KG1 (cell line): ENCODE data around the gene CTSZ.
"Not testable (repeated sequence)": the region's sequence is repeated elsewhere in the genome, so short reads cannot be mapped to it uniquely, and the experiment has no call there.

Experiments
- DNase-seq: peaks from one replicate; lab custom pipeline; 2025; lab: John Stamatoyannopoulos, UW

Gene CTSZ

DNA sequence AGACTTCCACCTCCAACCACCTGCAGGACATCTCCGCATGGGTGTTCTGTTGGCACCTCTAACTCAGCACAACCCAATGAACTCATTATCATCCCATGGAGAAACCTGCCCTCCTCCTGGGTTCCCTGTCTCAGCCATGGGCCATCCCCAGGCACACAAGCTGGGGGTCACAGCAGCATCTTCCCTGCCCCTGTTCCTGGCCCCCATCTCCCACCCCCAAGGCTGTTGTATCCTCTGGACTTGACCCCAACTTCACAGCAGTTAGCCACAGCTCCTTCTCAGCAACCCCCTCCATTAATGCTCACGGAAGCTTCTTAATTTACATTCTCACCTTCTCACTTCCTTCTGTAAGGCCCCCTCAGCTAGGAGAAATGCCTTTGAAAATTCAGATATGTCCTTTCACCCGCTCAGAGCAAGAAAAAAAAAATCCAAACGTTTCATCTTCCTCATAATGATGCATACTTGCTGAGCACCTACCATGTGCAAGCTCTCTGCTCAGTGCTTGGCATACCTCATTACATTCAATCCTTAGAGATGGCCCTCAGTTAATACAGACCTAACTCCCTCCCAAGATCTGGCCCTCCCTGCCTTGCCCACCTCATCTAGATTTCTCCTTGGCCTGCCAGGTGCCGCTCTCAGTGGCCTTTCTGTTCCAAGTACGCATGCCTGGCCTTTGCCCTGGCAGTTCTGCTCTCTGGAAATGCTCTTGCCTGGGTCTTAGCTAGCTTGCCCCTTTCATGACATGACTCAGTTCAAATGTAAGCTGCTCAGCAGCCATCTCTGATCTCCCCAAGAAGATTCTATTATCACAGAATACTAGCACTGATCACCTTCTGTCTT lies 28.5 kb downstream of the CTSZ start:
- DNase-seq = no peak

GRCh38 chr20:58976061-58976730 lies 30.9 kb downstream of the CTSZ start:
- DNase-seq = no peak

DNA sequence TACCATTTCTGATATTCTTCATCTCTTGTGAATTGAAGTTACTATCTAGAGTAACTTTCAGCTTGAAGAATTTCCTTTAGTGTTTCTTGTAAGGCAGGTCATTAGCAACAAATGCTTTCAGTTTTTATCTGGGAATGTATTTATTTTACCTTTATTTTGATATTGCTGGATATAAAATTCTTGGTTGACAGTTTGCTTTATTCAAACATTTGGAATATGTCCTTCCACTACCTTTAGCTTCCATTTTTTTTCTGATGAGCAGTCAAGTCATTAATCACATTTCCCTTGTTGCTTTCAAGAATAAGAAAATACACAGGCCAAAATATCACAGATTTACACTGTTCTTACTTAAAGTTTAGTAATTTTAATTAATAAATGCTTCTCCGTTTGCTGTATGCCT lies 31.7 kb downstream of the CTSZ start:
- DNase-seq = no peak

DNA sequence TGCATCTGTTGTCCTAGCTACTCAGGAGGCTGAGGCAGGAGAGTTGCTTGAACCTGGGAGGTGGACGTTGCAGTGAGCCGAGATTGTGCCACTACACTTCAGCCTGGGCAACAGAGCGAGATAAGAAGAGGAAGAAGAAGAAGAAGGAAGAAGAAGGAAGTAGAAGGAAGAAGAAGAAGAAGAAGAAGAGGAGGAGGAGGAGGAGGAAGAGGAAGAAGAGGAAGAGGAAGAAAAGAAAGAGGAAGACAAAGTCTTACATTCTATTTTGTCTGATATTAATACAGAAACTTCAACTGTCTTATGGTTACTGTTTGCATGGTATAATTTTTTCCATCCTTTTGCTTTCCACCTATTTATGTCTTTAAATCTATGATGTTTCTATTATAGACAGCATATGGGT lies 33.2 kb downstream of the CTSZ start:
- no peak for DNase-seq

- no peak for DNase-seq
Measured at GRCh38 chr20:58973179-58973578, 33.9 kb downstream of the CTSZ start.

- no peak for DNase-seq
Measured at GRCh38 chr20:58971429-58971828, 35.6 kb downstream of the CTSZ start.

GRCh38 chr20:58970146-58970545 lies 36.9 kb downstream of the CTSZ start:
- DNase-seq = no peak

- no peak for DNase-seq
Measured at GRCh38 chr20:58969439-58969838, 37.6 kb downstream of the CTSZ start.

DNA sequence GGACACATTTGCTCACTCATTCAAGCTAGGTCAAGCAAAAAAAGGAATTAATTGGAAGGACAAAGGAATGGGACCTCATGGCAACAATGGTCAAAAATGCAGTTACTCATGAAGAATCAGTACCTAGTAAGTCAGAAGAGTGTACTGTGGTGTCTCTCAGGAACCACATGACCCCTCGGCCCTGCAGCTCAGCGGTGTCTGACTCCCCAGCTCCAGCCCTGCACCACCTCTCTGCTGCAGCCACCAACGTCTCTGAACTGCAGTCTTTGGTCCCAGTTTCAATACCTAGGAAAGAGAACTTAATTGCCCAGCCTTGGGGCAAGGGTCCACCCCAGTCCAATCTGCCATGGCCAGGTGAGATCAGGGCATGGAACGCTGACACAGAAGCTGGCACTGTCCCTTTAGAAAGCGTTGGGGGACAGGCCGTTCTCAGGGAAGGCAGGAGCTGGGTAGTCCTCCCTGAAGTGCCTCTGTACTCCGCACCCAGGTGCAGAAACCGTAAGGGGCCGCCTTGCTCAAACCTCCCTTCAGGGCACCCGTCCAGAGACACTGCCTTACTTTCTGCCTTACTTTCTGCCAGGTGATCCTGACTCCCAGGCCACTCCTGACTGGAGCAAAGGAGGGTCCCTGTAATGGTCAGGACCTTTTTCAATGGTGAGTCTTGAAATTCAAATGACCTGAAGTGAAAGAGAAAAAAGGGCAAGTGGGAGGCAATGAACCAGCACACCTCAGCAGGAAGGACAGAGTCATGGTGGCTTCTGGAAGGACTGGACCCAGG lies 39.2 kb downstream of the CTSZ start:
- no peak for DNase-seq

GRCh38 chr20:58965270-58966064 lies 41.6 kb downstream of the CTSZ start:
- no peak for DNase-seq

- DNase-seq = not testable (repeated sequence)
Measured at GRCh38 chr20:58963922-58964321, 43.1 kb downstream of the CTSZ start.

- no peak for DNase-seq
Measured at GRCh38 chr20:58963060-58963584, 43.9 kb downstream of the CTSZ start.

- no peak for DNase-seq
Measured at GRCh38 chr20:58959652-58960051, 47.4 kb downstream of the CTSZ start.

DNA sequence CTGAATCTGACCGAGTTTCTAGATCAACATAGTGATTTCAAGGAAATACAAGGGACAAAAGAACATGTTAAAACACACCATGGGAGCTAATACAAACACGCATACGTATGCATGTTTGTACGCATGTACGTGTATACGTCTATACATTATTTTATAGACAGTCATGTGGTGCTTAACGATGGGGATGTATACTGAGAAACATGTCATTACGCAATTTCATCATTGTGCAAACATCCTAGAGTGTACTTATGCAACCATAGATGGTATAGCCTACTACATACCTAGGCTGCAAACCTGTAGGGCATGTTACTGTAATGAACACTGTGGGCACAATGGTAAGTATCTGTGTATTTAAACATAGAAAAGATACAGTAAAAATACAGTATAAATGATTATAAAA lies 51.0 kb downstream of the CTSZ start:
- DNase-seq = no peak

DNA sequence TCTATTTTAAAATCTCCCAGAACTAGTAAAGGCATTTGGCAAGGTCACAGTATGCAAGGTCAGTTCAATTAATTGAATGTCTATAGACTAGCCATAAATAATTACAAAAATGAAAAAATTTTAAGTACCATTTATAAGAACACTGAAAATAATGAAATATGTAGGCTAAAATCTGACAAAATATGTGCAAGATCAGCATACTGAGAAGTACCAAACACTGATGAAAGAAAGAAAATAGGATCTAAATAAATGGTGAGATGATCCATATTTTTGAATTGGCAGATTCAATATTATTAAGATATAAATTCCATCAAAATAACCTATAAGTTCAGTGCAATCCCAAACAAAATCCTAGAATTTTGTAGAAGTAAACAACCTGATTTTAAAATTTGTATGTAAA lies 54.0 kb downstream of the CTSZ start:
- DNase-seq = no peak

DNA sequence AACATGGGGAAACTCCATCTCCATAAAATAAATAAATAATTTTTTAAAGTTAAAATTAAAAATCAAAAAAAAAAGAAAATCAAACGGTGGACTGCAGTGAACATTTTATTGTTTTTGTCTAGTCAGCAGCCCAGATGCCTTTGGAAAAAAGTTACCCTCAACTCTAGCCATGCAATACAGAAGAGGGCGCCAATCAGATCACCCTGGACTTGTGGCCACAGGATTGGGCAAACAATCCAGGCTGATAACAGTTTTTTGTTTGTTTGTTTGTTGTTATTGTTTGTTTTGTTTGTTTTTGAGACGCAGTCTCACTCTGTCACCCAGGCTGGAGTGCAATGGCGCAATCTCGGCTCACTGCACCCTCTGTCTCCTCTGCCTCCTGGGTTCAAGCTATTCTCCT lies 56.5 kb downstream of the CTSZ start:
- DNase-seq = no peak

DNA sequence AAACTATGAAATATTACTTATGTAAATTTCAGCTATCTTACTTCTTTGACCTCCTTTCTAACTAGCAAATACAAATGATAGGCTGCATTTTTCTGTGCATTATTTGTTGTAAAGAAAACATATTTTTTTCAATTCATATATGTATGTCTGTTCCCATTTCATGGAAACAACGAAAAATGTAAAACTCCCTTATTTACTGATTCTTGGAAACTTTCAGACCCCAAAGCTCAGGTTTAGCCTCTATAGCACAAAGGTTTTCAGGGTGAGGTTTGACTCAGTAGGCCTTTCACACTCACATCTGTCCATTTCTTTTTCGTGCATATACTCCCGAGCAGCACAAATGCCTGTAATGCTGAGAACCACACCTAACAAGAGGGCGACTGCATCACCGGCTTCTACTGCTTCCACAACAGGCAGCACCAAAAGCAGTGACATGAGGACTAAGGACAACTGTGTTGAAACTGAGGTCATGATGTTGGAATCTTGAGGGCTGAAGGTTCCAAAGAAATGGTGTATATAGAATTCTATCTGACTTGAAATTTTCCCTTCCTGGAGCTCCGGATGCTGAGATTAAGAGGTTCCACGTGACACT lies 59.2 kb downstream of the CTSZ start:
- not testable (repeated sequence) for DNase-seq

- DNase-seq = no peak
Measured at GRCh38 chr20:58945965-58946631, 61.0 kb downstream of the CTSZ start.
